Neural cell (in vitro differentiated cells): Measurements from ENCODE around the gene MEGF11. TPM values are rescaled to one million over a fixed set of nuclear protein-coding genes. Genes with fewer than 3 reads are reported as not detected.

Experiments
- H2AFZ ChIP-seq: fragments of 200-600, 300-800 bp; sonication (generic), shearing (Covaris generic); 2 replicates; pipeline ENCODE4 v1.6.0; 2014; ENCODE audit warnings: low read depth, mild to moderate bottlenecking, antibody characterized with exemption, low read length, moderate library complexity
- H3F3A ChIP-seq: fragments of 200-600 bp; shearing (Covaris generic); 2 replicates; pipeline ENCODE4 v1.6.1; 2016; ENCODE audit warnings: mild to moderate bottlenecking, moderate library complexity, mixed read lengths, antibody characterized with exemption, low read length; ENCODE audit not compliant: insufficient read depth, poor library complexity, severe bottlenecking
- H3K27ac ChIP-seq: fragments of 200-600, 300-800 bp; sonication (generic), shearing (Covaris generic); 2 replicates; pipeline ENCODE4 v1.5.1; 2014; ENCODE audit warnings: mild to moderate bottlenecking, low read length, moderate library complexity
- H3K27me3 ChIP-seq: fragments of 300-800, 200-600 bp; sonication (generic), shearing (Covaris generic); 2 replicates; pipeline ENCODE4 v1.6.0; 2014; ENCODE audit warnings: mild to moderate bottlenecking, low read depth, low read length, moderate library complexity; ENCODE audit not compliant: insufficient read depth
- H3K36me3 ChIP-seq: fragments of 300-800, 200-600 bp; sonication (generic), shearing (Covaris generic); 2 replicates; pipeline ENCODE4 v1.5.1; 2014; ENCODE audit warnings: mild to moderate bottlenecking, antibody characterized with exemption, low read length, moderate library complexity; ENCODE audit not compliant: insufficient read depth
- H3K4me2 ChIP-seq: fragments of 300-800, 200-600 bp; sonication (generic), shearing (Covaris generic); 2 replicates; pipeline ENCODE4 v1.6.0; 2014; ENCODE audit warnings: mild to moderate bottlenecking, low read length
- H3K4me3 ChIP-seq: fragments of 300-800, 200-600 bp; sonication (generic), shearing (Covaris generic); 2 replicates; pipeline ENCODE4 v1.5.1; 2014; ENCODE audit warnings: mild to moderate bottlenecking, low read length, moderate library complexity
- H3K79me2 ChIP-seq: fragments of 200-600 bp; shearing (Covaris generic); replicated peaks from 2 replicates; pipeline ENCODE4 v1.6.0; 2014; ENCODE audit warnings: mild to moderate bottlenecking, low read length, moderate library complexity; ENCODE audit not compliant: insufficient read depth
- H3K9ac ChIP-seq: fragments of 300-800, 200-600 bp; sonication (generic), shearing (Covaris generic); 2 replicates; pipeline ENCODE4 v1.6.1; 2016; ENCODE audit warnings: mild to moderate bottlenecking, low read length, mixed read lengths
- H3K9me2 ChIP-seq: fragments of 200-600 bp; shearing (Covaris generic); 2 replicates; pipeline ENCODE4 v1.6.1; 2016; ENCODE audit warnings: mild to moderate bottlenecking, low read length, mixed read lengths; ENCODE audit not compliant: insufficient read depth
- H3K9me3 ChIP-seq: fragments of 200-600, 300-800 bp; sonication (generic), shearing (Covaris generic); 2 replicates; pipeline ENCODE4 v1.6.1; 2016; ENCODE audit warnings: mild to moderate bottlenecking, mixed run types, low read length, moderate library complexity, mixed read lengths
- H4K20me1 ChIP-seq: fragments of 200-600 bp; shearing (Covaris generic); 2 replicates; pipeline ENCODE4 v1.6.1; 2016; ENCODE audit warnings: mild to moderate bottlenecking, mixed run types; ENCODE audit not compliant: insufficient read depth
- EP300 ChIP-seq: fragments of 450-650 bp; conservative IDR thresholded peaks from 2 replicates; pipeline ENCODE4 v1.6.1; 2014; ENCODE audit warnings: antibody characterized with exemption, mild to moderate bottlenecking, moderate library complexity; ENCODE audit not compliant: poor library complexity, severe bottlenecking
- EZH2 ChIP-seq: fragments of 200-600, 300-800 bp; shearing (Covaris generic), sonication (generic); IDR thresholded peaks from 2 replicates; pipeline ENCODE4 v1.6.1; 2014; ENCODE audit warnings: antibody characterized with exemption, low read length, borderline replicate concordance, mild to moderate bottlenecking; ENCODE audit not compliant: insufficient read depth, poor library complexity, severe bottlenecking
- MXI1 ChIP-seq: fragments of 450-650 bp; conservative IDR thresholded peaks from 2 replicates; pipeline ENCODE4 v1.6.1; 2014; ENCODE audit warnings: antibody characterized with exemption, mild to moderate bottlenecking; ENCODE audit not compliant: poor library complexity, severe bottlenecking
- POLR2AphosphoS5 ChIP-seq: IDR thresholded peaks from 2 replicates; pipeline ENCODE4 v1.6.1; 2012
- RAD21 ChIP-seq: fragments of 450-650 bp; conservative IDR thresholded peaks from 2 replicates; pipeline ENCODE4 v1.6.1; 2014; ENCODE audit warnings: antibody characterized with exemption, mild to moderate bottlenecking, moderate library complexity
- SMC3 ChIP-seq: fragments of 450-650 bp; conservative IDR thresholded peaks from 2 replicates; pipeline ENCODE4 v1.6.1; 2014; ENCODE audit warnings: antibody characterized with exemption, mild to moderate bottlenecking, moderate library complexity; ENCODE audit not compliant: poor library complexity
- TAF1 ChIP-seq: IDR thresholded peaks from 2 replicates; pipeline ENCODE4 v1.6.1; 2012; ENCODE audit warnings: low read depth
- polyA plus RNA-seq: library from polyadenylated mRNA; depleted of rRNA; stranded (reverse); fragments of >200 nt; gene quantifications from 2 replicates; pipeline ENCODE4 v1.2.3, GENCODE V29; 2014
- TF ChIP-seq, protein P1 (sequence below): IDR thresholded peaks from 2 replicates; pipeline ENCODE4 v1.6.1; 2012; ENCODE audit warnings: borderline replicate concordance
- TF ChIP-seq, protein P2 (sequence below): fragments of 450-650 bp; IDR thresholded peaks from 2 replicates; pipeline ENCODE4 v1.5.1; 2014; ENCODE audit warnings: antibody characterized with exemption, mild to moderate bottlenecking, moderate library complexity; ENCODE audit not compliant: poor library complexity, severe bottlenecking

The MEGF11 gene
- polyA plus RNA-seq, 1 donor from 2014 or later: 0.64 TPM

DNA sequence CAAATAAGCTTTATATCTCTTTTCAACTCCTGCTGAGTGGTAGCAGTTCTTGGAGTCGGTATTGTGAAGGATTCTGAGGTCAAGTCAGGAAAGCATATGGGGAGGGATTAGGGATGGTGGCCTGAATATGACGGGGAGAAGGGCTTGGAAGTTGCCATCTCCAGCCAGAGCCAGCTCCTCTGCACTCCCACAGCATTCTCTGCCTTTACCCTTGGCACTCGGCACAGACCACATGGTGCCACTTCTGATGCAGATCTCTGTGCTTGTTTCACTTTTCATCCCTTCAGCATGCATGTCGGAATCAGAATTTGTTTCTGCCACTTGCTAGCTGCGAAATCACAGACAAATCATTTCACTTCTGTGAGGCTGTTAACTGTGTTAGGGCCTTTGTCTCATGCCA lies 331.8 kb downstream of the MEGF11 start:
- Histone ChIP-seq H3K36me3 (no peaks in the 10 kb centered on the region), H3K9me2 (no peaks in the 10 kb centered on the region), H4K20me1 (no peaks in the 10 kb centered on the region), H3K79me2 (no peaks in the 10 kb centered on the region), H3K27ac (no peak overlapping the region), H3K9ac (no peak overlapping the region), H3K4me2 (no peak overlapping the region), H2AFZ (no peak overlapping the region), H3K4me3 (no peak overlapping the region), H3K27me3 (no peaks in the 10 kb centered on the region), H3K9me3 (no peaks in the 10 kb centered on the region), H3F3A (no peaks in the 10 kb centered on the region)
- TF ChIP-seq TAF1 (no peak), SMC3 (no peak), EP300 (no peak), MXI1 (no peak), EZH2 (no peak), POLR2AphosphoS5 (no peak), RAD21 (no peak)
- TF ChIP-seq, protein P1, sequence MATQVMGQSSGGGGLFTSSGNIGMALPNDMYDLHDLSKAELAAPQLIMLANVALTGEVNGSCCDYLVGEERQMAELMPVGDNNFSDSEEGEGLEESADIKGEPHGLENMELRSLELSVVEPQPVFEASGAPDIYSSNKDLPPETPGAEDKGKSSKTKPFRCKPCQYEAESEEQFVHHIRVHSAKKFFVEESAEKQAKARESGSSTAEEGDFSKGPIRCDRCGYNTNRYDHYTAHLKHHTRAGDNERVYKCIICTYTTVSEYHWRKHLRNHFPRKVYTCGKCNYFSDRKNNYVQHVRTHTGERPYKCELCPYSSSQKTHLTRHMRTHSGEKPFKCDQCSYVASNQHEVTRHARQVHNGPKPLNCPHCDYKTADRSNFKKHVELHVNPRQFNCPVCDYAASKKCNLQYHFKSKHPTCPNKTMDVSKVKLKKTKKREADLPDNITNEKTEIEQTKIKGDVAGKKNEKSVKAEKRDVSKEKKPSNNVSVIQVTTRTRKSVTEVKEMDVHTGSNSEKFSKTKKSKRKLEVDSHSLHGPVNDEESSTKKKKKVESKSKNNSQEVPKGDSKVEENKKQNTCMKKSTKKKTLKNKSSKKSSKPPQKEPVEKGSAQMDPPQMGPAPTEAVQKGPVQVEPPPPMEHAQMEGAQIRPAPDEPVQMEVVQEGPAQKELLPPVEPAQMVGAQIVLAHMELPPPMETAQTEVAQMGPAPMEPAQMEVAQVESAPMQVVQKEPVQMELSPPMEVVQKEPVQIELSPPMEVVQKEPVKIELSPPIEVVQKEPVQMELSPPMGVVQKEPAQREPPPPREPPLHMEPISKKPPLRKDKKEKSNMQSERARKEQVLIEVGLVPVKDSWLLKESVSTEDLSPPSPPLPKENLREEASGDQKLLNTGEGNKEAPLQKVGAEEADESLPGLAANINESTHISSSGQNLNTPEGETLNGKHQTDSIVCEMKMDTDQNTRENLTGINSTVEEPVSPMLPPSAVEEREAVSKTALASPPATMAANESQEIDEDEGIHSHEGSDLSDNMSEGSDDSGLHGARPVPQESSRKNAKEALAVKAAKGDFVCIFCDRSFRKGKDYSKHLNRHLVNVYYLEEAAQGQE: no peak
- TF ChIP-seq, protein P2, sequence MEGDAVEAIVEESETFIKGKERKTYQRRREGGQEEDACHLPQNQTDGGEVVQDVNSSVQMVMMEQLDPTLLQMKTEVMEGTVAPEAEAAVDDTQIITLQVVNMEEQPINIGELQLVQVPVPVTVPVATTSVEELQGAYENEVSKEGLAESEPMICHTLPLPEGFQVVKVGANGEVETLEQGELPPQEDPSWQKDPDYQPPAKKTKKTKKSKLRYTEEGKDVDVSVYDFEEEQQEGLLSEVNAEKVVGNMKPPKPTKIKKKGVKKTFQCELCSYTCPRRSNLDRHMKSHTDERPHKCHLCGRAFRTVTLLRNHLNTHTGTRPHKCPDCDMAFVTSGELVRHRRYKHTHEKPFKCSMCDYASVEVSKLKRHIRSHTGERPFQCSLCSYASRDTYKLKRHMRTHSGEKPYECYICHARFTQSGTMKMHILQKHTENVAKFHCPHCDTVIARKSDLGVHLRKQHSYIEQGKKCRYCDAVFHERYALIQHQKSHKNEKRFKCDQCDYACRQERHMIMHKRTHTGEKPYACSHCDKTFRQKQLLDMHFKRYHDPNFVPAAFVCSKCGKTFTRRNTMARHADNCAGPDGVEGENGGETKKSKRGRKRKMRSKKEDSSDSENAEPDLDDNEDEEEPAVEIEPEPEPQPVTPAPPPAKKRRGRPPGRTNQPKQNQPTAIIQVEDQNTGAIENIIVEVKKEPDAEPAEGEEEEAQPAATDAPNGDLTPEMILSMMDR: no peak

DNA sequence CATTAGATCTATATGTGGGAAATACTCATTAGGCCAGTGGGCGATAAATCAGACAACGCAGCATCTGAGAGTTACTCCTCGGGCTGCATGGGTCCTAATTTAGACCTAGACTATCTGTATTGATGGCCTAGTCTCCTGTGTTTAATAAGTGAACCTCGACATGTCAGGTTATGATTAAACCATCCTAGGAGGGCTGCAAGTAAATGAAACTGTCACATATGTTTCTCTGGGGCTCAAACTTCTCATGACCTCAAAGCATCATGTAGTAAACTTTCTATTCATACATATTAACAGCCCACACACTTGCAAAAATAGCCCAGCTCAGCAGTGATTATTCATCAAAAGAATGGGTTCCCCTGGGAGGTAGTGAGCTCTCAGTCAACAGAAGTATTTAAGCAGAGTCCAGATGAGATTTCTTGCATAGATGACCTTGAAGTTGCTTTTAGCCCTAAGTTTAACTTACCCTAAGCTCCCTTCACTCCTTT lies 332.7 kb downstream of the MEGF11 start:
- Histone ChIP-seq H3K9ac (no peak overlapping the region), H3K79me2 (no peaks in the 10 kb centered on the region), H2AFZ (no peak overlapping the region), H3K9me2 (no peaks in the 10 kb centered on the region), H4K20me1 (no peaks in the 10 kb centered on the region), H3K4me2 (no peak overlapping the region), H3K36me3 (no peaks in the 10 kb centered on the region), H3K27me3 (no peaks in the 10 kb centered on the region), H3K9me3 (no peaks in the 10 kb centered on the region), H3K27ac (no peak overlapping the region), H3K4me3 (no peak overlapping the region), H3F3A (no peaks in the 10 kb centered on the region)
- TF ChIP-seq RAD21: no peak
- TF ChIP-seq SMC3: no peak
- no peak for TF ChIP-seq MXI1
- TF ChIP-seq, protein P1: no peak
- TF ChIP-seq EP300: no peak
- no peak for TF ChIP-seq POLR2AphosphoS5
- TF ChIP-seq TAF1: no peak
- TF ChIP-seq EZH2: no peak
